ENCODE measurements around the gene B3GNT8. TPM values are rescaled to one million over a fixed set of nuclear protein-coding genes. Genes with fewer than 3 reads are reported as not detected.

The B3GNT8 gene
- total and polyA plus RNA-seq, 2 of the 8 experiments (the other 6 are each of a cell fraction or from before 2014, with no cell fraction given) = 0.67 to 0.86 TPM

- POLR2A ChIA-PET (ENCODE audit: partially characterized antibody) = no interaction called here
- no peak overlapping the region for H3K56ac ChIP-seq (replicated peaks; ENCODE audit: insufficient read length, low read depth, low read length)
- no peak overlapping the region for H4K91ac ChIP-seq (replicated peaks; ENCODE audit: insufficient read length, low read length)
- H3K23ac ChIP-seq (ENCODE audit: insufficient read length) = no peak overlapping the region
- FAIRE-seq = no peak
- H3K4me1 ChIP-seq (replicated peaks in 1 of 4; ENCODE audit: control insufficient read depth in 3 of 4, insufficient read depth in 4 of 4, low read length in 3 of 4) = peaks cover 0 to 12% (median under 1%) of the 10 kb centered on the region in 4 experiments; a peak in 4 of 7 replicates
- H2BK5ac ChIP-seq (ENCODE audit: low read depth, low read length) = no peak overlapping the region
- H3K18ac ChIP-seq (ENCODE audit: extremely low read depth, low read length) = no peak overlapping the region
- no peak overlapping the region for H3K4ac ChIP-seq (replicated peaks; ENCODE audit: insufficient read length, low read depth, low read length)
- H3K79me1 ChIP-seq (ENCODE audit: low read depth, low read length) = no peaks in the 10 kb centered on the region
- peaks cover 9% of the 10 kb centered on the region for H3K23me2 ChIP-seq (ENCODE audit: low read depth, low read length)
- H2BK20ac ChIP-seq (ENCODE audit: low read length) = no peak overlapping the region
- H3K14ac ChIP-seq (ENCODE audit: insufficient read length) = no peak overlapping the region
- H3K27ac ChIP-seq (ENCODE audit: low read depth, low read length) = no peak overlapping the region
- H4K20me1 ChIP-seq (replicated peaks in 1 of 2; ENCODE audit: control insufficient read depth in 1 of 2, insufficient read depth in 2 of 2, low read length in 2 of 2) = no peaks in the 10 kb centered on the region
- no peak overlapping the region for H4K5ac ChIP-seq (ENCODE audit: insufficient read length, low read depth, low read length)
- H3K36me3 ChIP-seq (ENCODE audit: control insufficient read depth in 2 of 4, insufficient read depth in 4 of 4, low read length in 3 of 4) = peaks cover 0 to 10% (median 2%) of the 10 kb centered on the region in 4 experiments; a peak in 6 of 8 replicates
- no peak overlapping the region for H3K4me3 ChIP-seq (ENCODE audit: extremely low read depth in 1 of 4, insufficient read depth in 2 of 4, low read depth in 3 of 4, low read length in 4 of 4)
- no peak overlapping the region for H2AFZ ChIP-seq (ENCODE audit: low read length)
- no peak overlapping the region for H3K9ac ChIP-seq (replicated peaks in 1 of 4; ENCODE audit: extremely low read depth in 1 of 4, low read depth in 3 of 4, low read length in 3 of 4)
- H3K4me2 ChIP-seq (ENCODE audit: insufficient read depth in 1 of 2, low read depth in 2 of 2, low read length in 2 of 2) = no peak overlapping the region
- H2BK12ac ChIP-seq (ENCODE audit: low read depth, low read length) = no peak overlapping the region
- no peak overlapping the region for H2BK120ac ChIP-seq (replicated peaks; ENCODE audit: low read depth, low read length)
- CTCF ChIA-PET (ENCODE audit: partially characterized antibody) = interaction anchor here (1.2 kb wide), 1 partner anchor 141 kb away, joined by 3 read pairs; no protein-coding TSS in a partner anchor
- WGBS, 2 experiments (ENCODE audit: extremely low coverage in 1 of 2, insufficient coverage in 1 of 2, insufficient read length in 1 of 2, insufficient replicate concordance in 2 of 2, low coverage in 1 of 2, low lambda C conversion rate in 2 of 2, missing lambda C conversion rate in 1 of 2) = 95% methylated on average over 12 of the region's 12 CpGs; no CpG with 5 or more reads in 1 of the 2 experiments
- H3K79me2 ChIP-seq (ENCODE audit: control insufficient read depth in 1 of 2, insufficient read depth in 2 of 2, low read length in 2 of 2) = no peaks in the 10 kb centered on the region
- no peak overlapping the region for H2BK15ac ChIP-seq (ENCODE audit: low read length)
- no peaks in the 10 kb centered on the region for H3K9me3 ChIP-seq (ENCODE audit: insufficient read depth in 2 of 2, low read depth in 1 of 2, low read length in 1 of 2)
- no peak for DNase-seq (ENCODE audit: low read depth in 1 of 2, low spot score in 2 of 2)
- no peak overlapping the region for H4K8ac ChIP-seq (ENCODE audit: extremely low read depth, insufficient read depth, low read length)
- no peaks in the 10 kb centered on the region for H3K27me3 ChIP-seq (replicated peaks in 1 of 4; ENCODE audit: control insufficient read depth in 3 of 4, extremely low read depth in 1 of 4, insufficient read depth in 3 of 4, low read length in 3 of 4)
- no peak overlapping the region for H2AK5ac ChIP-seq (ENCODE audit: low read depth, low read length)
- no peak for TF ChIP-seq YY1 (IDR thresholded peaks at IDR 0.05; ENCODE audit: low read depth, low read length)
- no peak for TF ChIP-seq FOSL1 (IDR thresholded peaks at IDR 0.05; ENCODE audit: insufficient read depth, low read depth, low read length)
- TF ChIP-seq SP2 (IDR thresholded peaks at IDR 0.05; ENCODE audit: low read length) = no peak
- TF ChIP-seq KDM5A (IDR thresholded peaks at IDR 0.05; ENCODE audit: low read length) = no peak
- no peak for TF ChIP-seq NANOG (IDR thresholded peaks at IDR 0.05; ENCODE audit: insufficient read depth, low read depth, low read length, poor library complexity, severe bottlenecking)
- no peak for TF ChIP-seq EZH2 (IDR thresholded peaks at IDR 0.05; ENCODE audit: low read depth, low read length, severe bottlenecking)
- no peak for TF ChIP-seq TCF12 (IDR thresholded peaks at IDR 0.05; ENCODE audit: low read depth, low read length)
- no peak for TF ChIP-seq POU5F1 (IDR thresholded peaks at IDR 0.05; ENCODE audit: low read depth, low read length)
- no peak for TF ChIP-seq KDM1A (IDR thresholded peaks at IDR 0.05; ENCODE audit: borderline replicate concordance, low read length)
- no peak for TF ChIP-seq PHF8 (conservative IDR thresholded peaks at IDR 0.05; ENCODE audit: low read depth, low read length)
- TF ChIP-seq RAD21 (IDR thresholded peaks at IDR 0.05 in 1 of 2, conservative IDR thresholded peaks at IDR 0.05 in 1 of 2; ENCODE audit: low read depth in 2 of 2, low read length in 2 of 2) = no peak
- no peak for TF ChIP-seq CHD2 (IDR thresholded peaks at IDR 0.05; ENCODE audit: low read length)
- no peak for TF ChIP-seq USF2 (IDR thresholded peaks at IDR 0.05; ENCODE audit: low read length)
Measured at GRCh38 chr19:41422955-41423354, 4.2 kb downstream of the B3GNT8 start.

Data from H1 (cell line).